Eye (tissue), 1 donor: ENCODE measurements around the gene KDM4B.

Source experiments
- DNase-seq: peaks from one replicate; pipeline ENCODE4 v3.0.0-alpha.2; 2015

Gene KDM4B

DNA sequence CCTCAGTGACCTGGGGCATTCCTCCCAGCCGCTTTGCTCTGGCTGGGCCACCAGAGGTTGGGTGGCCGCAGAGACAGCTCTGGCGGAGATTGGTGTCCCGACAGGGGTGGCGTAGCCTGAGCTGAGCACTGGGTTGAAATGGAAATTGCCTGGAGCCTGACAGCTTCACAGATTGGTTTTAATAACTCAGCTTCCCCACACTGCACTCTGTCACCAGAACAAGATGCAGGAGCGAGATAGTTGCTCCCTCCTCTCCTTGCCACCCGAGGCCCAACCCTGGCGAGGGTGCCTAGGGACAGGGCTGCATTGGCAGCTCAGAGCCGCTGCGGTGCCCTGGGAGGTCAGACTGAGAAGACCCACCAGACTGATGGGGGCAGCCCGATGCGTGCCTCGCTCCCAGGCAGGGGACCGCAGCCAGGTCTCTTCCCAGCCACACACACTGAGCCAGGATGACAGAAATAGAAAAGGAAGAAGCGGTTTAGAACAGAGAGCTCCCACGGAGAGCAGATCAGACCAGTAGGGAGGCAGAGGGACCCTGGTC lies 84.1 kb downstream of the KDM4B start:
- DNase-seq, result no peak

DNA sequence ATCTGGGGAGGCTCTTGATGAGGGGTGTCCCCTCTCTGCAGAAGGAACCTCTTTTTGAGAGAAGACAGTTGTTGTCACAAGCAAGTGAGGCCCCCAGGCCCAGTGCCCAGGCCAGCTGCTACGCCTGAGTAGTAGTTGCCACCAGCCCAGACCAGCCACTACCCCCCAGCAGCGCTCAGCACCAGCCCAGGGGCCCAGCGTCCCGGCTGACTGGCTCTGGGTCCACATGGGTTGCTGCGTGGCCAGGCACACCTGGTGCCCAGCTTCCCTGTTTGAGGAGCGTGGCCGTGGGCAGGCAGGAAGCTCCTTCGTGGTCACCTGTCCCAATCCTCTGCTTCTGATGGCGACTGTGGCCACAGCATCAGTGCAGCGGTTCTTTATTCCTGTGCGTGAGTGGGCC lies 84.7 kb downstream of the KDM4B start:
- no peak for DNase-seq

- no peak for DNase-seq
Observed at GRCh38 chr19:5054551-5055456, 85.9 kb downstream of the KDM4B start.

GRCh38 chr19:5055457-5055776 lies 86.5 kb downstream of the KDM4B start:
- no peak for DNase-seq

DNA sequence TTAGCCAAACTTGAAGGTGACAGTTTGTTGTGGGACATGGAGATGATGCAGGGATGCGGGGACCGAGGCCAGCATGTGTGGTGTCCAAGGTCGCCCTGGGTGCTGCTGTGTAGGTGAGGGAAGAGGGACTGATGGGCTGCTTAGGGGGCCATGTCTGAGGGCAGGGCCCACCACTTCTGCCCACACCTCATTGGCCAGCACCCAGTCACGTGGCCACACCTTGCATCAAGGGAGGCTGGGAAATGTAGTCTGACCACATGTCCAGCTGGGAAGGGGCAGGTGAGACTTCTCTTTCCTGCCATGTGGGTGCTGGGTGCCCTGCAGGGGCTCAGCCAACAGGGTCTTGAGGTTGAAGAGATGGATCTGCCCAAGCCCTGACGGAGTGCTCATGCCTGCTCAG lies 88.9 kb downstream of the KDM4B start:
- DNase-seq, result peak; percentile 64

DNA sequence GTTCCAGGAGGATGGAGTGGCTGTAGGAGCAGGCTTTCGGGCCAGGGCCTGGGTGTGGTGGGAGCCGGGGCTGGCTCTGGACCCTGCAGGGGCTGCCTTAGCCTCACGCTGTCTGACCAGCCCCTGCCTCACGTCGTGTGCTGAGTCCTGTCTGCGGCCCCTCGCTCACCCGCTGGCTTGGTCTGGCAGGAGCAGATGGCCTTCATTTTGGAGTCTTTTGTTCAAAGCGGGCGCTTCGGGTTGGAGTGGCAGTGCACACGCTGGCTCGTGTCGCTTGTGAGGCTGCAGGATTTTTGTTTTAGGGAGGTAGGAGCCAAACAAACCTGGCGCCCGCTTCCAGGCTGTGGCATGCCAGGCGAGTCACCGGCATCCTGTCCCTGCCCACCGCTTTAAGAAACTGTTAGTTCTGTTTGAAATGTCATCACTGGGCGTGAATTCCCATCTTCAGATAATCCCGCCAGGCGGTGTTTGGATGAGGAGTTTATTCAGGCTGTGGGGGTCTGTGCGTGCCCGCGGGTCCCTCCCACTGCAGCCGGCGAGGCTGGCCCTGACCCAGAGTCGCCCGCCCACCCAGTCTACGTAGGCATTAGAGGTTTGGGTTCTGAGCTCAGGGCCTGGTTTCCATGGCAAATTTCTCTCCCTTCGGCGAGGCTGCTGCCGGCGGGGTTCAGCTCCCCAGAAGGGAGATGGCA lies 89.8 kb downstream of the KDM4B start:
- peak; percentile 74 for DNase-seq

DNA sequence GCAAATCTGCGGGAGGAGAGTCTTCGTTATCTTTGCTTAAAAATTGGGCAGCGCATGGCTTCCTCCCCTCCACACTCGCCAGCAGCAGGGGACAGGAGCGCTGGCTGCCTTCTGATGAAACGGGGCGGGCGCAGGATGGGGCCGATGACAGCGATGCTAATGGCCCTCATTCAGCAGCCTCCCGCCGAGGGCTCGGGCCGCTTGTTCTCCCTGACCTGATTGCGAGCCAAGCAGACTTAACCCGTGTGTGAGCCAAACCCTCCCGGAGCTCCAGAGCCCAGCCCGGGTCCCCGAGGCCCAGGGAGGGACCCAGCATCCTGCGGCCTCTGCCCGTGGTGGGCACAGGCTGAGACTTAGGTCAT lies 90.3 kb downstream of the KDM4B start:
- DNase-seq, result peak; percentile 84

DNA sequence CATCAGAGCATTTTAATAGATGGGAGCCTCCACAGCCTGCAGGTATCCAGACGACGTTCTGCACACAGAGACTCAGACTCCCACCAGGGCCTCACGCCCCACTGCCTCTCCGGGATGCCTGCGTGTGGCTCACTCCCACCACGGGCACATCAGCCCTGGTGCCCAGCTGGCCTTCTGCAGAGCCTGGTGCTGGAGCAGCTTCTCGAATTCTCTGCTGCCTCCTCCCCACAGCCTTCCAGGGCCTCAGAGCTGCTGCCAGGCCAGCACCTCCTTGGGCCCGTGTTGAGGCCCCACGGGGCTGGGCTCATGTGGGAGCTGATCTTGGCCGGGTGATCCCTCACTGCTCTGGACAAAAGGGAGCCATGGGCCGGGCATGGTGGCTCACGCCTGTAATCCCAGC lies 90.9 kb downstream of the KDM4B start:
- no peak for DNase-seq

DNA sequence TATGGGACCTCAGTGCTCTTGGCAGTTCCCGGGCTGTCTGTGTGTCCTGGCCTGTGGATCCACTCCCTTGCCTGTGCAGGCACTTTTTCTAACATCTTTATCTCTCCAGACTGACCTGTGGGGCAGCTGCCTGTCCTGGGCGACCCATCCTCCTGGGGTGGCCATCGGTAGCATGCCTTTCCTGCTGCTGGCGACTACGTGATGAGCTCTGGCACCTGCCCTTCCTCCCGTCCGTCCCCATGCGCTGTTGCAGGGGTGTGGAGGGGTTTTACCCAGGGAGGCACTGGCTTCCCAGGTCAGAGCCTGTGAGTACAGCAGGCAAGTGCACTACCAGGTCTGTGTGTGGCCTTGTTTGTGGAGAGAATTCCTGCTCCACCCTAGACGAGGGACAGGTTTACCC lies 93.3 kb downstream of the KDM4B start:
- no peak for DNase-seq

GRCh38 chr19:5062799-5063198 lies 93.9 kb downstream of the KDM4B start:
- DNase-seq, result no peak

- DNase-seq, result no peak
Observed at GRCh38 chr19:5063873-5064645, 95.1 kb downstream of the KDM4B start.

DNA sequence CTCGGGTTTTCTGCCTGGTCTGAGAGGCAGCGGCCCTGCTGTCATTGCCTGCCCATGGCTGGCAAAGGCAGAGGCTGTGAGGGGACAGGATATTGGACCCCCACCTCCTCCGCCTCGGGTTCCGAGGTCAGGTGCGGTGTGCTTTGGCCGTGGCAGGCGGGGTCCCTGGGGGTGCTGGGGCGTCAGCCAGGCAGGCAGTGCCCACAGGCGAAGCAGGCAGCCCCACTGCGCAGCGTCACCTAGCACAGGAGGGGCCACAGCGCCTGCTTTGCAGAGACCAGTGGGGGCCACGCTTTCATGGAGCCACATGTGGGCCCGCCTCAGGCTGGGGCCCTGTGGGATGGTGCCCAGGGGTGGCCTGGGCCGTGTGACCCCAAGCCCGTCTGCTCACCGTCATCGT lies 96.0 kb downstream of the KDM4B start:
- DNase-seq, result no peak

DNA sequence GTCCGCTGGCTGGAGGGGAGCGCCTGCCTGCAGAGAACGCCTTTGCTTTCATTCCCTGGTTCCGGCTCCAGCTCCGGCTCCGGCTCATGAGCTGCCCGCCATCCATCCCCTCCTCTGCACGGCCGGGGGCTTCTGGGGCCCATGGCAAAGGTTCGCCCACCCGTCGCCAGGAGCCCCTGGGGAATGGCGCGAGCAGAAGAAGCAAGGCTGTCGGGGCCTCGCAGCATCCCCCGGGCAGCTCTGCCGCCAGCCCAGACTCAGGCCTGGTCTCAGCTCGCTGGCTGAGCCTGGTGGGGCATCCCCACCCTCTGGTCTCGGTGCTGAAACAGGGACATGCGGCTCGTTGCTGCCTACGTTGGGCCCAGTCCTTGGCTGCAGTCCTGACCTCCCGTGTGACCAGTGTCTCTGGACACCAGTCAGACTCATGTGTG lies 96.8 kb downstream of the KDM4B start:
- DNase-seq, result no peak

GRCh38 chr19:5066768-5067167 lies 97.9 kb downstream of the KDM4B start:
- DNase-seq, result no peak

GRCh38 chr19:5067678-5068077 lies 98.8 kb downstream of the KDM4B start:
- DNase-seq, result no peak

DNA sequence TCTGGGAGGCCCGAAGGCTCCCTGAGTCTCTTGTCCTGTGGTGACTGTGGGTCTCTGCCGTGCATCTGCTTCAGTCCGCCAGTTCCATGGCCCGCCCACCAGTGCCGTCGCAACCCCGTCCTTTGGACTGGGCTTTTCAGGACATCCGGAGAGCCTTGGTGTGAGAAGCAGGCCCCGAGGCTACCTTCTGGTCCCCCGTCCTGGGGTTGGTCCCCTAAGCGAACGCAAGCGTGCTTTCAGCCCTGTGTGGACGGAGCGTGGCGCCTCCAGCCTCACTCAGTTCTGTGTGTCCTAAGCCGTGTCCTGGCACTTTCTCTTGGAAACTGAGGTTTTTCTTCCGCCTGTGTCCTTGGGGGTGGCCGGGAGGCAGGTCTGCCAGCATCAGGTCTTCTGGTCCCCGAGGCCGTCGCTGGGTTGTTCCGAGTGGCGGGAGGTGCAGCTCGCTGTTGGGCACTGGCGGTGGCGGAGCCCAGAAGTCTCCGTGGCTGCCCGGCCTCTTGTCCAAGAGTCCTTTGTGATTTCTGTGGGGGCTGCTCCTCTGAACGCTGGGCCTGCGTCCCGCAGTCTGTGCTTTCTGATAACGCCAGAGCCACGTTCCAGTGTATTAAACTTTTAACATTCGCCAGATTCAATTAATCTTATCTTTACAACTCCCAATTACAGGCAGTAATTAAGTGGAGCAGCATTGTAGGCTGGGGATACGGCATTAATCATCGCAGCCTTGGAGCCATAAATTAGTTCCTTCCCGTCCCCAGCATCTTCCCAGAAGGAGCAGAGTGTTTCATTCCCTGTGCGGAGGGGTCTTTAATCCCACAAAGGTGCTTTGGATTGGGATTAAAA lies 99.5 kb downstream of the KDM4B start:
- DNase-seq, result no peak

DNA sequence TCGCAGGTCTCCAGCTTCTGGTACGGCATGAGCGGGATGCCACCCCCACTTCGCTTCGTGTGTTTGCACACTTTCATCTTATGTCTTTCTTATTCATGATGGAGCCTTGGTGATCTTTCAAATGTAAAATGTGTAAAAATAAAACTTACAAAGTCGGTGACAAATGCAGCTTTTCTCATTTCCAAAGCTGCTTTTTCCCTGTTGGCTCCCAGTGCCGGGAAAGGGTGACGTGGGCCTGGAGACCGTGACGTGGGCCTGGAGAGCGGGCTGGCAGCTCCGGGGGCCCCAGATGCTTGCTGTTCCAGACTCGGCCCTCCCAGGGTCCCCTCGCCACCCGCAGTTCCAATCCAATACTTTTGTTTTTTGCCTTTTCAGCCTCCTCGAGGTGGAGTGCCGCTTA lies 101.4 kb downstream of the KDM4B start:
- no peak for DNase-seq

DNA sequence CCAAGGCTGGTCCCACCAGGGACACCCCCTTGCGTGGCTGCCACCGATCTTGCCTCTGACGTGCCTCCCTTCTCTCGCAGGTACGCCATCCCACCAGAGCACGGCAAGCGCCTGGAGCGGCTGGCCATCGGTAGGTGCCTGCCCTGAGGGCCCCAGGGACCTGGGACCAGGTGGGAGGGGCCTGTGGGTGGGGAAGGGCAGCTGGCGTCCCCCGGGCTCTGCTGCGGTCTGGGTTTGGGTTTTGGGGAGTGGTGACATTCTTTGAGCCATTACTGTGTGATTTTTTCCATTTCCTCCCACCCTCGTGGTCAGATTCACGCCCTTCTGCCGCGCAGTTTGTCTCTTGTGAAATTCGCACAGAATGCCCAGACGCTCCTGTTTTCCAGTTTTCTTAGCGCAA lies 102.0 kb downstream of the KDM4B start:
- DNase-seq, result no peak

GRCh38 chr19:5071579-5071978 lies 102.7 kb downstream of the KDM4B start:
- DNase-seq, result no peak

- no peak for DNase-seq
Observed at GRCh38 chr19:5072115-5072514, 103.2 kb downstream of the KDM4B start.

- no peak for DNase-seq
Observed at GRCh38 chr19:5073153-5073844, 104.4 kb downstream of the KDM4B start.

GRCh38 chr19:5074407-5074806 lies 105.5 kb downstream of the KDM4B start:
- no peak for DNase-seq
